Spleen (tissue), 7 donors: ENCODE measurements around the gene C9.

ENCODE experiments used
- CTCF ChIP-seq, 11 experiments: fragments of 200-600 bp in 7 of 11; fragments of 450-650 bp in 4 of 11; sonication (generic) in 4 of 11; IDR thresholded peaks in 8 of 11; conservative IDR thresholded peaks in 3 of 11; 1 replicate in 7 of 11; 2 replicates in 4 of 11; pipeline versions ENCODE4 v1.4.0 to v1.8.0; 2016 to 2021; ENCODE audit warnings: antibody characterized with exemption in 11 of 11, inconsistent platforms in 4 of 11, mild to moderate bottlenecking in 1 of 11
- POLR2AphosphoS5 ChIP-seq, 3 donors: sonication (generic); formaldehyde crosslinking; IDR thresholded peaks; one replicate each; pipeline ENCODE4 v1.5.1; 2017; ENCODE audit warnings: antibody characterized with exemption in 3 of 3
- donor health status: DM: no; HTN: no; CAD: no; lungs with moderate emphysema.
- donor health status: DM: no; HTN: no; CAD: no.
- donor health status: DM: no; HTN: no; CAD: no.

DNA sequence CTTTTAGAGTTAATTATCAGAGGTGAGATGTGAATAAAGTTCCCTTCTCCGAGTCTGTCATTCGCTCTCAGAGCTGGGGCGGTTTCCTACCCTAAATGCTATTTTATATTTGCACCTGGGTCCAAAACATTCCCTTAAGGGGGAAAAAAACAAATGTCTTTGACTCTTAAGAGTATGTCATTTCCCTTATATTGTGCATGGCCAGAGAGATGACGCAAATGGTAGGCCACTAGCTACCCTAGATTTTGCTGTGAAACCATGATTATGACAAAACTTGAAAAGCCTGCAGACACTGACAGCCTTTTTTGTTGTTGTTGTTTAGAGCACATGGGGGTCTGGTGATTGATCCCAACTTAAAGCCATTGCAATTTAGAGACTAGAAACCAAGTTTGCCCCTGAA, 47.7 kb upstream of the C9 start:
- TF ChIP-seq POLR2AphosphoS5 (IDR thresholded peaks at IDR 0.05) (no peak), CTCF (IDR thresholded peaks at IDR 0.05 in 8 of 11, conservative IDR thresholded peaks at IDR 0.05 in 3 of 11) (no peak)
